Embryonic facial prominence (tissue), 1 donor: ENCODE measurements around the gene HTR3E.
"Not testable (repeated sequence)": the region's sequence is repeated elsewhere in the genome, so short reads cannot be mapped to it uniquely, and the experiment has no call there.

ENCODE experiments used
- DNase-seq: peaks from one replicate; pipeline ENCODE4 v3.0.0-alpha.2; 2016; ENCODE audit errors: extremely low spot score

The HTR3E gene, protein sequence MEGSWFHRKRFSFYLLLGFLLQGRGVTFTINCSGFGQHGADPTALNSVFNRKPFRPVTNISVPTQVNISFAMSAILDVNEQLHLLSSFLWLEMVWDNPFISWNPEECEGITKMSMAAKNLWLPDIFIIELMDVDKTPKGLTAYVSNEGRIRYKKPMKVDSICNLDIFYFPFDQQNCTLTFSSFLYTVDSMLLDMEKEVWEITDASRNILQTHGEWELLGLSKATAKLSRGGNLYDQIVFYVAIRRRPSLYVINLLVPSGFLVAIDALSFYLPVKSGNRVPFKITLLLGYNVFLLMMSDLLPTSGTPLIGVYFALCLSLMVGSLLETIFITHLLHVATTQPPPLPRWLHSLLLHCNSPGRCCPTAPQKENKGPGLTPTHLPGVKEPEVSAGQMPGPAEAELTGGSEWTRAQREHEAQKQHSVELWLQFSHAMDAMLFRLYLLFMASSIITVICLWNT

DNA sequence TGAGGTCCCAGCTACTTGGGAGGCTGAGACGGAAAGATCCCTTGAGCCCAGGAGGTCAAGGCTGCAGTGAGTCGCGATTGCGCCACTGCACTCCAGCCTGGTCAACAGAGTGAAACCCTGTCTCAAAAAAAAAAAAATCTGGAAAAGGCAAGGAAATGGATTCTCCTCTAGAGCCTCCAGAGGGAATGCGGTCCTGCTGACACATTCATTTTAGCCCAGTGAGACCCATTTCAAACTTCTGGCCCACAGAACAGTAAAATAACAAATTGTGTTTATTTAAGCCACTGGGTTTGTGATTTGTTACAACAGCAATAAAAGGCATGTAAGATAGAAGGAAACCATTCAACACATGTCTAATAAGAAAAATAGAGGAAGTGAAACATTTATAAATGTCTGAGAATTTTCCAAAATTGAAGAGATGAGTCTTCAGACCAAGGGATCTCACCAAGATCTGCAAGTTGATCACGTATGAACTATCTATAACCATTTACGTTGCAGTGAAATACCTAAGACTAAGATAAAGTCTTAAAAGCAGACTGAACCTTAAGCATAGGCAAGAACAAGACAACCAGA is at the start of gene HTR3E:
Gene HTR3E, plus strand, starts transcription at position 254 of the 573 bp plus-strand sequence. CDS start 466 bp downstream, outside the sequence.
- DNase-seq: no peak

DNA sequence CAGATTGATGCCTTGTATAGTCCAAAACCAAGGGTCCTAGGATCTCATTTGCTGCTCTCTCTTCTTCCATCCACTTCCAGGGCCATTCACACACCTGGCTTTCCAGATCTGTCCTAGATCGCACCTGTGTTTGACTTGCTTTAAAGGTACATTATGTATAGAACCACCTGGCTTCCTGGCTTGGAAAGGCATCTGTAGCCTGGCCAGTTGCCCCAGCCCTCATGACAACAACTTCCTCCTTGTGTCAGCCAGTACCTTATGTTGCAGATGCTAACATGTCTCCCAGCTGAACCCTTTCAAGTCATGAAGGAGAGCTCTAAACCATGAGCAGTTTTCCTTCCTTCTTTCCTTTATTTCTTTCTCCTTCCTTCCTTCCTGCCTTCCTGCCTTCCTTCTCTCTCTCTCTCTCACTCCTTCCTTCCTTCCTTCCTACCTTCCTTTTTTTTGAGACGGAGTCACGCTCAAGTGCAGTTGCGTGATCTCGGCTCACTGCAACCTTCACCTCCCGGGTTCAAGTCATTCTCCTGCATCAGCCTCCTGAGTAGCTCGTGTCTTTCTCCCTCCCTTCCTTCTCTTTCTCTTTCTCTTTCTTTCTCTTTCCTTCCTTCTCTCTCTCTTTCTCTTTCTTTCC is 46.5 kb upstream of the HTR3E start:
- DNase-seq: no peak

DNA sequence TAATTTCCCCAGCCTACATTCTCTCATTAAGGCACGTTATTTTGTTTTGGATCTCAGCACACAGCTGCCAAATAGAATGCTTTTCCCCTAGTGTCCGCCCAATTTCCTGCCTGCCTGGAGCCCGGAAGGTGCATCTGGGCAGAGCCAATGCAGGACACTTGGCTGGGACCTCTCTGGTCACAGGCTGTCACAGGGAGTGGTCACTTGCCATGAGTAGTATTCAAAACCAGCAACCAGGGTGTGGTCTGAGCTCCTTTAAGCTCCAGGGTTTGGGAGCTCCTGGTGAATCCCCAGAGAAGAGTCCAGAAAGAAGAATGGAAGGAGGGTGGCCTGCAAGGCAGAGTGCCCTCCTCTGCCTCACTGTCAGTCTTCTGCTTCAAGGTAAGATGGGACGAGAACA is 44.1 kb upstream of the HTR3E start, which contains the start of gene HTR3C:
Gene HTR3C, plus strand, starts transcription at position 281 of the 400 bp plus-strand sequence. Its CDS starts 34 bp downstream, at position 315.
- no peak for DNase-seq

DNA sequence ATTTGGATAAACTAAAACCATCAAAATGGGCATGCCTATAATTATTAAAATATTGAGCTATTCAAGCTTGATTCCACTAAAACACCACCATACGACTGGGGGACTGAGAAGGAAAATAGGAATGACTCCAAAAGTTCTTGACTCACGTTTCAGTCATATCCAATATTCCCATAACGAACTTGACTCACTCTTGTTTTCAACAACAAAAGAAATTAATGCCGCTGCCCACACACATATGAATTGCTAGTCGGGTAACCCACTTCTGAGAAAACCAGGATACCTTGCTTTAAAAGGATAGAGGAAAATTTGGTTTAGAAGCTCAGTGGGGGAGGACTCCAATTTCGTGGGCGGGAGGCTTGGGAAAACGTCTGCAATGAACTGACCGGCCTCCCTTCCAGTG is 38.8 kb upstream of the HTR3E start:
- no peak for DNase-seq

DNA sequence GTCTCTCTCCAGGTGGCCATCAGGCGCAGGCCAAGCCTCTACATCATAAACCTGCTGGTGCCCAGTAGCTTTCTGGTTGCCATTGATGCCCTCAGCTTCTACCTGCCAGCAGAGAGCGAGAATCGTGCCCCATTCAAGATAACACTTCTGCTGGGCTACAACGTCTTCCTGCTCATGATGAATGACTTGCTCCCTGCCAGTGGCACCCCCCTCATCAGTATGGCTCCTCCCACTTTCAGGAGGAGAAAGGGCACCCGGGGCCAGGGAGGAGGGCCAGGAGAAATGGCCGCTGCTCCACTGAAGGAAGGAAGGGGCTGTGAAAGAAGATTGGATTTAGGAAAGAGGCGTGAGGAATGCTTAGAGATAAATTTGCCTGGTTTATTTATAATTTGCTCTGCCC is 37.4 kb upstream of the HTR3E start:
- DNase-seq: no peak

DNA sequence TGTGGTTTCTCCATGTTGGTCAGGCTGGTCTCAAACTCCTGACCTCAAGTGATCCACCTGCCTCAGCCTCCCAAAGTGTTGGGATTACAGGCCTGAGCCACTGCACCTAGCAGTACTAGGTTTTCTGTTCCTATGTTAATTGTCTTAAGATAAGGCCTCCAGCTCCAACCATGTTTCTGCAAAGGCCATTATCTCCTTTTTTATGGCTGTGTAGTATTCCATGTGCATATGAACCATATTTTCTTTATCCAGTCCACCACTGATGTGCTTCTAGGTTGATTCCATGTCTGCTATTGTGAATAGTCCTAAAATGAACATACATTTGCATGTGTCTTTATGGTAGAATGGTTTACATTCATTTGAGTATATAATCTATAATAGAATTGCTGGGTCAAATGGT is 34.2 kb upstream of the HTR3E start:
- DNase-seq: no peak

DNA sequence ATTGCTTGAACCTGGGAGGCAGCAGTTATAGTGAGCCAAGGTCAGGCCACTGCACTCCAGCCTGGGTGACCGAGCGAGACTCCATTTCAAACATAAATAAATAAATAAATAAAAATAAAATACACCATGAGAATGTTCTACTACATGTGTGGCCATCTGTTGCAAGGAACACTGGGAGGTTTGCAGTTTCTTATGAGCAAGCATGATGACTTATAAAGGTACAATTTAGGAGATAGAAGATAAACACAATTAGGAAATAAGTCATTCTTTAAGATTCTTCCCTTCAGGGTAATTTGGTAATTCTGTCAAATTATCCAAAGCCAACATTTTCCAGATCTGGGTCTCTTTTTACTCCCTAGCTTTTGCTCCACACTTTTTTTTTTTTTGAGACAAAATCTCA is 30.7 kb upstream of the HTR3E start:
- DNase-seq: no peak

DNA sequence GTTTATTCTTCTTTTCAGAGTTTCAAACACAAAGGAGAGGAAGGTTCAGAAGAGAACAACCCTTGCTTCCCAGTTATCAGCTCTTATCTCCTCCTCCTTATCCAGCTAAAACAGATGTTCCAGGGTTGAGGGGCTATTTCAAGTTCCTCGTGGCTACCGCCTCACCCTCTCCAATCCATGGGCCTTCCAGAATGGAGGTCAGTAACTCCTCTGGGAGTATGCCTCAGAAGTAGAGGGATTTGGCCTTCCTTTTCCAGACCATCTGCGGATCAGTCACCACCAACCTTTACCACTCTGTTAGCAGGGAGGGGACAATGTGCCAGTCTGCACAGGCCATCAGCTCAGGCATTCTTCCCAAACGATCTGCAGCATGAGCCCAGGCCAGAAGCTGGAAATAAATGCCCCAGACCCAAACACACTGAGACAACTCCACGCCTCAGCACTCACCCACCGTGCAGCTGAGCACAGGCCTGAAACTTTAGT is 29.2 kb upstream of the HTR3E start:
- no peak for DNase-seq

DNA sequence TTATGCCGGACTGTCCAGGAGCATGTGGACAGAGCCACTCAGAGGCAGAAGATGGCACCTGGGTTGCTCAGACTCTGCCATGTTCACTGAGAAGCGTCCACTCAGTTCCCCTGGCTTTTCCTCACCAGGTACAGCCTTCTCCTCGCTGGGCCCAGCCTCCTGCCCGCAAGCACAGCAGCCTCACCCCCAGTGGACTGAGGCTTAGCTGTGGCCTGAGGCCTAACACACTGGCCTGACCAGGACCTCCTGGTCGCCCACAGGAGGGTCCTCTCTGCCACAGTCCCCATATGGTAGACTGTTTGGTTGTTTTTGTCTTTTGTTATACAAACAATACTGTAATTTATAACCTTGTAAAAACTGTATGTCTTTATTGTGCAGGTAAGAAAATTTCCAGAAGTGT is 28.5 kb upstream of the HTR3E start:
- no peak for DNase-seq

DNA sequence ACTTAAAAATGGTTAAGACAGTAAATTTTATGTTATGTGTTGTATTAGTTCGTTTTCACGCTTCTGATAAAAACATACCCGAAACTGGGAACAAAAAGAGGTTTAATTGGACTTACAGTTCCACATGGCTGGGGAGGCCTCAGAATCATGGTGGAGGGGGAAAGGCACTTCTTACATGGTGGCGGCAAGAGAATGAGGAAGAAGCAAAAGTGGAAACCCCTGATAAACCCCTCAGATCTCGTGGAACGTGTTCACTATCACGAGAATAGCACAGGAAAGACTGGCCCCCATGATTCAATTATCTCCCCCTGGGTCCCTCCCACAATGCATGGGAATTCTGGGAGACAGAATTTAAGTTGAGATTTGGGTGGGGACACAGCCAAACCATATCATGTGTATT is 25.7 kb upstream of the HTR3E start:
- DNase-seq: not testable (repeated sequence)

DNA sequence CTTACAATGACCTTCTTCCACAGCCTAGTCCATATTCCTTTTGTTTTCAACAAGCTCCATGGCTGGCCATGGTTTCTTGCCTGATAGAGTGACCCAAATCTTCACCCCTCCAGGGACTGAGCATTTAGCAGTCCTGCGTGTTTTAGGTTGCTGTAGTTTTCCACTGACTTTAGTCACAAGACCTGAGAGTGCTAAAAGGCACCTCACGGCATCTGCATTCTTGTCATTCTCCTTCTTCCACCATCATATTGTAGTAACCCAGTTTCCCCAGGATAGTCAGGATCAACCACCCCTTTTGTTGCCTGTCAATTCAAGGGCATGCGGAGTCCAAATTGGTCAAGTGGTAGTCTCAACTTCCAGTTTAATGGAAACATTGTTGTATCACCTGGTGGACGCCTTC is 23.2 kb upstream of the HTR3E start:
- no peak for DNase-seq

DNA sequence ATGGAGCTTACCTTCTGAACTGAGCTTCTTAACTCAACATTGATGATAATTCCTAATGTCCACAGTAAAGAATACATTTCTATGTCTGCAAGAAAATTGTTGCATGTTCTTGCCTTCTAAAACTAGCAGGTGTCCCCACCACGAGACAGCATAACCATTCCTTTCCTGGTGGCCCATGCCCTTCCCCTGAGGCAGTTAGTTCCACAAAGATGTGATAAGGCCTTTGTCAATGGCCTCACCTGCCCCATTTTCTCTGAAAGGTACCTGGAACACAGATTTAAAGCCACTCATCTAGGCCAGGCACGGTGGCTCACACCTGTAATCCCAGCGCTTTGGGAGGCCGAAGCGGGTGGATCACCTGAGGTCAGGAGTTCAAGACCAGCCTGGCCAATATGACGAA is 21.0 kb upstream of the HTR3E start:
- no peak for DNase-seq

DNA sequence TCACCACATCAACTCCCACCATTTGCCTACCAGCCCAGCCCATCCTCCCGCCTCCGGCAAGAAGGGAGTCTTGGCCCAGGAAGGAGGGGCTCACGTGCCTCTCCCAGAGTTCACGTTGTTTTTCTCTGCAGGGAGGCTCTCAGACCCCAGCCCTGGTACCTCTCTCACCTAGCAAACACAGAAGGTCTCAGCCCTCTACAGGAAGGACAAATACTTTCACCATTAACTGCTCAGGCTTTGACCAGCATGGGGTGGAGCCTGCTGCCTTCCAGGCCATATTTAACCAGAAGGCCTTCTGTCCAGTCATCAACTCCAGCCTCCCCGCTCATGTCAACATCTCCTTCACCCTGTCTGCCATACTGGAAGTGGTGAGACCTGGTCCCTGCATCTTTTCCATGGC is 19.0 kb upstream of the HTR3E start:
- DNase-seq: no peak

DNA sequence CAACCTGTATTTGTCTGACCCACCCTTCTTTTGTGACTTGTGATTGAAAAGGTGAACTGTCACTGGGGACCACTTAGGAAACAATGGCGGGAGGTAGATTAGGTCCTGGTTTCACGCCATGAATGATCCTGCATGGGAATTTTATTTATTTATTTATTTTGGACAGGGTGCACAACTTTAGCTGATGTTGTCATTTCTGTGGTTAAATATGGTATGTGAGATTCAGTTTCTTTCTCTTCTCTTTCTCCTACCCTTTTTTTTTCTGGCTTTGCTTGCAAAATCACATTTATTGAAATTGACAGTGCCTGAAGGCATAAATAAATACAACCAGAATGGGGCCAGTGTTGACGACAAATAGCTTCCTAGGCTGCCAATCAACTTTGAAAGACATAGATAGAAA is 18.0 kb upstream of the HTR3E start:
- no peak for DNase-seq

DNA sequence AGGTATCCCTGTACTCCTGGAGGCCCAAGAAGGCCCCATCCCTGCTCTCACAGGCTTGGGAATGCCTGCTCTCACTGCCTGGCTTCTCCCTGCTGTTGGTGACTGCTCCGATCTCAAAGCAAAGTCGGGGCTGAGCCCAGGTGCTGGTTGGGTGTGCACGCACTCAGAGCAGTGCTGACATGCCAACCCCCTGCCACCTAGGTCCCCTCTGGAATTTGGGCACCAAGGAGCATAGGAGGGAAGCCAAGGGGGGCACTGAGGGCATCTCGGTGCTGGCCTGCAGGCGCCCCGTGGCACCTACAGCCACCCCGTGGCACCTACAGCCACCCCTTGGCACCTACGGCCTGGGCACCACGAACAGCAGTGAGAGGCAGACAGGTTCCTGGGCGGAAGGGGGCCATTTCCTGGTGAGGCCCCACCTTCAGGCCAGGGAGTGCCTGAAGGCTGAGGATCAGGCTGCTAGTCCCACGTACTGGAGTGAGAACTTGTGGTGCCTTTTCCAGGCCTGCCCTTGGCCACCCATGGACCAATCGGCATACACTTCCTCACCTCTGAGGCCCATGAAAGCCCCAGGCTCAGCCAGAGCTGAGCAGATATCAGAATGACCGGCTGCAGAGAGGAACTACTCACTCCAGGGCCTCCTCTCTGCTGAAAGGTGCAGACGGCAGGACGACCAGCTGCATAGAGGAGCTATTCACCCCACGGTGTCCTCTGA is 15.6 kb upstream of the HTR3E start:
- DNase-seq: no peak

DNA sequence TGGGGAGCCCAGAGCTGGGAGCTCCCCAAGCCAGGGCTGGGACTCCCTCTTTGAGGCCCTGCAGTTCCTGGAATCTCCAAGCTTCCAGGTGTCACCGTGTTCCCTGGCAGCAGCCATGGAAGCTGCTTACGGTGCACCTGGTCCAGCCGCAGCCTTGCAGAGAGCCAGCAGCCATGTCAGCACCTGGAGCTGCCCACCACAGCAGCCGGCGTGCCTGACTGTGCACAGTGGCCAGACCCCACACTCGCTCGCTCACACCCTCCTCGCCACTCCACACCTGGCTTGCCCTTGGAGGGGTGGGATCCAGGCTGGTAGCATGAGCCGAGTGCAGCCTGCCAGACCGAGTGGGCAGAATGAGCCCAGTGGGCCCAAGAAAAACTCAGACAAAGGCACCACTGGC is 14.8 kb upstream of the HTR3E start:
- no peak for DNase-seq

DNA sequence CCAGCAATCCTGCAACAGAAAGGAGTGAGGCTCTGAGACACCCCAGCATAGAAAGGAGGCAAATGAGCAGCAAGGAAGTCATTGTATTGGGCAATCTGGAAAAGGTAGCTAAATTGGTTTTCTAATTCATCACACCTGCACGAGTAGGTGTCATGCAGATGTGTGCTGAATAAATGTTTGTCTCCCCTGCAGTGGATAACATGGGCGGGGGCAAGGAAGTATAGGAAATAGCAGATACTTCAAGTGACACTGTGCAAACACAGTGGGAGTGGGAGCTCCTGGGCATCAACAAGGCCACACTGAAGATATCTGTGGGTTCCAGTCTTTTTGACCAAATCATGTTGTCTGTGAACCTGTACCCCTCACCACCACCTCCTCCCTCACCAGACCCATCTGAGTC is 14.4 kb upstream of the HTR3E start:
- DNase-seq: no peak

DNA sequence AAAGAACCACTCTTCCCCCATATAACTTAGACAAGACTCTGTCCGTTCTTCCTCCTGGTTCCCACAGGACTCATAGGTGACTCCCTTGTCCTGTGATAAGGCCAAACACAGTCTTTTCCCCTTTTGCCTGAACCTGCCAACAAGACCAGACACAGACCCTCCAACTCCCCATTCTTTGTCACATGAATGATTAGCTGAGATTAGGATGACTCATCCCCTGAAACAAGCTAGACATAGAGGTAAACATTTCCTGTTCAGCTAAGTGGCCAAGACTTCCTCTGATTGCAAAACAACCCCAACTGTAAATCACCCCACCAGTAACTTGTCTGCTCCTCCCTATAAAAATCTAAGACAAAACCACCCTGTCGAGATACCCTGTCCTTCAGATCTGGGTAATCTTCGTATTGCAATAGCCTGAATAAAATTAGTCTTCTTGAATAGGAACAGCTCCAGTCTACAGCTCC is 11.4 kb upstream of the HTR3E start:
- DNase-seq: no peak

DNA sequence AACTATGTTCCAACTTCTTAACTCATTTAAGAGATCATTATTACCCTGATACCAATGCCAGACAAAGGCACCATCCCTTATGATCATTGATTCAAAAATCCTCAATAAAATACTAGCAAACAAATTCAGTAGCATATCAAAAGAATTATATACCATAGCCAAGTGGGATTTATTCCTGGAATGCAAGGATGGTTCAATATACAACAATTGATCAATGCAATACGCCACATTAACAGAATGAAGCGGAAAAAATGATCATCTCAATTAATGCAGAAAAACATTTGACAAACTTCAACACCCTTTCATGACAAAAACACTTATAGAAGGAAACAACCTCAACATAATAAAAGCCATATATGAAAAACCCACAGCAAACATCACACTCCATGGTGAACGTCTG is 4.7 kb upstream of the HTR3E start:
- DNase-seq: no peak

DNA sequence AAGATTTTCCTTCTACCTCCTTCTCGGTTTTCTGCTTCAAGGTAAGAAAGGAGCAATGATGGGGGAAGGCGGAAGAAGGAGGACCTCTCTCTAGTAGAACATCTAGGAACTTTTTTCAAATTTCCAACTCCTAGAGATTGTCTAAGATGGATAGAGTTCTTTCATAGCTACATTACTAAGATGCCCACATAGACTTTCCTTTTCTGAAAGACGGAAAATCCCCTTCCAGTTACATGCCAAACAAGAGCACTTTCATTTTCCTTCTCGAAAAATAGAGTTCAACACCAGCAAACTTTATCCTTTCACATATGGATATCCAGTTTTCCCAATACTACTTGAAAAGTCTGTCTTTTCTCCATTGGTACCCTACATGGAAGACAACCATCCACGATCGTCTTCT is 692 bp downstream of the HTR3E start:
- DNase-seq: no peak

DNA sequence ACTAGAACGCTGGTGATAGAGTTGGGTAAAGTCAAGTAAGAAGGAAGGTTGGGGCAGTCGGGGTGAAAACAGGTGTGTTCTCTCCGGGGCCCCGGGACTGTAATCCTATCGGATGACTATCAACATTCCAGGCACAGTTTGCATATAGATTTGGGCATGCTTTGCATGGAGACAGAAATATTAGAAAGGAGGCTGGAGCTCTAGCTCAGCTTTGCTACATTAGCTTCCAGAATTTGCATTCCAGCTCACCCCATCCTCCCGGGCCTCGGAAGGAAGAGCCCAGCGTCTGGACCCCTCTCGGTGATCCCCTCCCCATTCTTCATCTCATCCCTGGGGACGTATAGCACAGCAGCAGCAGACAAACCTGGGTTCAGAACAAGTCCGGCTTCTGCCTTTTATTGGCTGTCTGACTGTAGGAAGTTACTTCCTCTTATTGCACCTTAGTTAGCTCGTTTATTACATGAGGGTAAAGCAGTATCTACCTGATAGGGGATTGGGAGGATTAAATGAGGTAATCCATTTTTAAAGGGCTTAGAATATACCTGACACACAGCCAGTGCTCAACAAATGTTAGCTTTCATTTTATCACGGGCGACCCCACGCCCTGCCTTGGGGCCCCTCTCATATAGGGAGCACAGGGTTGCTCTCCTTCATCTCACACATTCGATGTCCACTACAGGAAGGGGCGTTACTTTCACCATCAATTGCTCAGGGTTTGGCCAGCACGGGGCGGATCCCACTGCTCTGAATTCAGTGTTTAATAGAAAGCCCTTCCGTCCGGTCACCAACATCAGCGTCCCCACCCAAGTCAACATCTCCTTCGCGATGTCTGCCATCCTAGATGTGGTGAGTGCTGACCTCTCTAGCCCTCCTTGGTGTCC is 3.2 kb downstream of the HTR3E start:
- no peak for DNase-seq
